Endodermal cell (in vitro differentiated cells): ENCODE results near the gene SLC5A2. TPM values are rescaled to one million over a fixed set of nuclear protein-coding genes. Genes with fewer than 3 reads are reported as not detected.
A peak's percentile ranks its signal among the peaks of the same experiment; 100 is the strongest.

Source experiments
- DNase-seq: peaks from one replicate; pipeline ENCODE4 v3.0.0-alpha.2; 2017
- H3K27ac ChIP-seq: 2 replicates; pipeline ENCODE4 v1.5.1; 2013; ENCODE audit warnings: mild to moderate bottlenecking, low read depth, low read length, moderate library complexity
- H3K27me3 ChIP-seq: 2 replicates; pipeline ENCODE4 v1.6.1; 2013; ENCODE audit warnings: mild to moderate bottlenecking, low read length, moderate library complexity; ENCODE audit not compliant: insufficient read depth, control insufficient read depth, poor library complexity, severe bottlenecking
- H3K36me3 ChIP-seq: 2 replicates; pipeline ENCODE4 v1.7.0; 2013; ENCODE audit warnings: mild to moderate bottlenecking, low read length, moderate library complexity; ENCODE audit not compliant: control insufficient read depth, insufficient read depth
- H3K4me1 ChIP-seq: one replicate; pipeline ENCODE4 v1.7.0; 2013; ENCODE audit warnings: low read length; ENCODE audit not compliant: control insufficient read depth, insufficient read depth
- H3K4me3 ChIP-seq: 2 replicates; pipeline ENCODE4 v1.5.1; 2013; ENCODE audit warnings: mild to moderate bottlenecking, low read length, moderate library complexity
- H3K9ac ChIP-seq: 2 replicates; pipeline ENCODE4 v1.6.1; 2013; ENCODE audit warnings: mild to moderate bottlenecking, low read length, moderate library complexity; ENCODE audit not compliant: poor library complexity, severe bottlenecking; ENCODE audit errors: extremely low read depth
- H3K9me3 ChIP-seq: 2 replicates; pipeline ENCODE4 v1.6.1; 2013; ENCODE audit warnings: mild to moderate bottlenecking, low read length, moderate library complexity; ENCODE audit not compliant: control insufficient read depth
- H3K27ac Mint-ChIP-seq: 2 replicates; pipeline ENCODE4 v1.8.0; 2020; ENCODE audit warnings: mixed read lengths
- H3K27me3 Mint-ChIP-seq: 2 replicates; pipeline ENCODE4 v1.8.0; 2021; ENCODE audit warnings: mild to moderate bottlenecking, mixed read lengths; ENCODE audit not compliant: insufficient read depth
- H3K36me3 Mint-ChIP-seq: 2 replicates; pipeline ENCODE4 v1.8.0; 2020; ENCODE audit warnings: low read depth, mixed read lengths
- H3K4me1 Mint-ChIP-seq: 2 replicates; pipeline ENCODE4 v1.8.0; 2020; ENCODE audit warnings: mixed read lengths
- H3K4me3 Mint-ChIP-seq: 2 replicates; pipeline ENCODE4 v1.8.0; 2020; ENCODE audit warnings: mild to moderate bottlenecking, moderate library complexity, mixed read lengths
- H3K9me3 Mint-ChIP-seq: 2 replicates; pipeline ENCODE4 v1.8.0; 2020; ENCODE audit warnings: mild to moderate bottlenecking, mixed read lengths
- WGBS, 2 experiments: methylation state at CpG; one replicate each; pipeline versions ENCODE4 v1.1.5 to v1.1.7; 2013; ENCODE audit warnings: missing lambda C conversion rate in 2 of 2, mixed read lengths in 1 of 2; ENCODE audit not compliant: insufficient coverage in 1 of 2, insufficient read length in 1 of 2; 5-methylcytosine and 5-hydroxymethylcytosine counted together
- total RNA-seq, 2 donors: library from RNA; stranded (reverse); fragmentation: NEBNext Ultra II Directional in 1 of 2; extraction: Animal tissue kit (Norgen Biotek cat#: 25700) in 1 of 2; gene quantifications; 2 replicates in 1 of 2; 3 replicates in 1 of 2; pipeline ENCODE4 v1.2.1, GENCODE V29; 2021
- TF ChIP-seq, protein P1 (sequence below): fragments of 200-600 bp; sonication (generic); conservative IDR thresholded peaks from 2 replicates; pipeline ENCODE4 v1.5.0; 2021; ENCODE audit warnings: antibody characterized with exemption, mild to moderate bottlenecking

Gene SLC5A2
- total RNA-seq, 2 donors from 2014 or later: 0.22 to 0.24 TPM

- Histone ChIP-seq H3K9ac (no peak overlapping the region), H3K9me3 (no peaks in the 10 kb centered on the region), H3K27me3 (peaks cover 26% of the 10 kb centered on the region), H3K4me1 (no peaks in the 10 kb centered on the region), H3K36me3 (no peaks in the 10 kb centered on the region), H3K4me3 (no peak overlapping the region), H3K27ac (no peak overlapping the region)
- H3K9me3 Mint-ChIP-seq: no peaks in the 10 kb centered on the region
- 89 to 96% methylated on average over 3 of the region's 3 CpGs for WGBS, 2 experiments
- H3K27ac Mint-ChIP-seq: no peak overlapping the region
- no peak for DNase-seq
- H3K4me1 Mint-ChIP-seq: peaks cover 13% of the 10 kb centered on the region
- no peak overlapping the region for H3K4me3 Mint-ChIP-seq
- TF ChIP-seq, protein P1, sequence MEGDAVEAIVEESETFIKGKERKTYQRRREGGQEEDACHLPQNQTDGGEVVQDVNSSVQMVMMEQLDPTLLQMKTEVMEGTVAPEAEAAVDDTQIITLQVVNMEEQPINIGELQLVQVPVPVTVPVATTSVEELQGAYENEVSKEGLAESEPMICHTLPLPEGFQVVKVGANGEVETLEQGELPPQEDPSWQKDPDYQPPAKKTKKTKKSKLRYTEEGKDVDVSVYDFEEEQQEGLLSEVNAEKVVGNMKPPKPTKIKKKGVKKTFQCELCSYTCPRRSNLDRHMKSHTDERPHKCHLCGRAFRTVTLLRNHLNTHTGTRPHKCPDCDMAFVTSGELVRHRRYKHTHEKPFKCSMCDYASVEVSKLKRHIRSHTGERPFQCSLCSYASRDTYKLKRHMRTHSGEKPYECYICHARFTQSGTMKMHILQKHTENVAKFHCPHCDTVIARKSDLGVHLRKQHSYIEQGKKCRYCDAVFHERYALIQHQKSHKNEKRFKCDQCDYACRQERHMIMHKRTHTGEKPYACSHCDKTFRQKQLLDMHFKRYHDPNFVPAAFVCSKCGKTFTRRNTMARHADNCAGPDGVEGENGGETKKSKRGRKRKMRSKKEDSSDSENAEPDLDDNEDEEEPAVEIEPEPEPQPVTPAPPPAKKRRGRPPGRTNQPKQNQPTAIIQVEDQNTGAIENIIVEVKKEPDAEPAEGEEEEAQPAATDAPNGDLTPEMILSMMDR: no peak
- peaks cover 42% of the 10 kb centered on the region for H3K27me3 Mint-ChIP-seq
- H3K36me3 Mint-ChIP-seq: no peaks in the 10 kb centered on the region
These were observed 42.2 kb downstream of the SLC5A2 start for GRCh38 chr16:31525113-31525512.

- Histone ChIP-seq H3K27ac (no peak within 1 kb of the TSS), H3K9ac (no peak within 1 kb of the TSS), H3K27me3 (peaks cover 42% of the 10 kb centered on the region), H3K9me3 (no peaks in the 10 kb centered on the region), H3K36me3 (no peaks in the 10 kb centered on the region), H3K4me1 (no peaks in the 10 kb centered on the region), H3K4me3 (peak within 1 kb of the TSS; percentile 73)
- Mint-ChIP-seq H3K36me3 (no peaks in the 10 kb centered on the region), H3K27me3 (peaks cover 40% of the 10 kb centered on the region), H3K27ac (no peak within 1 kb of the TSS), H3K4me1 (peaks cover 13% of the 10 kb centered on the region), H3K9me3 (no peaks in the 10 kb centered on the region), H3K4me3 (peak within 1 kb of the TSS; percentile 56)
- TF ChIP-seq, protein P1: no peak
- WGBS, 2 experiments: 35 to 44% methylated on average over 5 to 6 of the region's 6 CpGs
- peak; percentile 45 for DNase-seq
These were observed 44.9 kb downstream of the SLC5A2 start, which contains the start of gene AHSP for GRCh38 chr16:31527734-31528274. TSS of gene AHSP (plus strand) at chr16:31527900. CDS start at chr16:31528140, 240 bp downstream.

- peaks cover 43% of the 10 kb centered on the region for H3K27me3 Mint-ChIP-seq
- WGBS, 2 experiments: 42 to 60% methylated on average over 6 to 11 of the region's 11 CpGs
- no peaks in the 10 kb centered on the region for H3K36me3 Mint-ChIP-seq
- peak overlapping the region; percentile 56 for H3K4me3 Mint-ChIP-seq
- H3K4me1 ChIP-seq: no peaks in the 10 kb centered on the region
- H3K27me3 ChIP-seq: peaks cover 42% of the 10 kb centered on the region
- TF ChIP-seq, protein P1: no peak
- H3K9me3 Mint-ChIP-seq: no peaks in the 10 kb centered on the region
- H3K9me3 ChIP-seq: no peaks in the 10 kb centered on the region
- no peak overlapping the region for H3K9ac ChIP-seq
- DNase-seq: peak; percentile 59
- H3K4me1 Mint-ChIP-seq: peaks cover 13% of the 10 kb centered on the region
- H3K4me3 ChIP-seq: peak overlapping the region; percentile 73
- no peak overlapping the region for H3K27ac Mint-ChIP-seq
- no peak overlapping the region for H3K27ac ChIP-seq
- no peaks in the 10 kb centered on the region for H3K36me3 ChIP-seq
These were observed 45.7 kb downstream of the SLC5A2 start for GRCh38 chr16:31528523-31529107.
